ENCODE measurements around the gene PDGFA.

PDGFA gene

DNA sequence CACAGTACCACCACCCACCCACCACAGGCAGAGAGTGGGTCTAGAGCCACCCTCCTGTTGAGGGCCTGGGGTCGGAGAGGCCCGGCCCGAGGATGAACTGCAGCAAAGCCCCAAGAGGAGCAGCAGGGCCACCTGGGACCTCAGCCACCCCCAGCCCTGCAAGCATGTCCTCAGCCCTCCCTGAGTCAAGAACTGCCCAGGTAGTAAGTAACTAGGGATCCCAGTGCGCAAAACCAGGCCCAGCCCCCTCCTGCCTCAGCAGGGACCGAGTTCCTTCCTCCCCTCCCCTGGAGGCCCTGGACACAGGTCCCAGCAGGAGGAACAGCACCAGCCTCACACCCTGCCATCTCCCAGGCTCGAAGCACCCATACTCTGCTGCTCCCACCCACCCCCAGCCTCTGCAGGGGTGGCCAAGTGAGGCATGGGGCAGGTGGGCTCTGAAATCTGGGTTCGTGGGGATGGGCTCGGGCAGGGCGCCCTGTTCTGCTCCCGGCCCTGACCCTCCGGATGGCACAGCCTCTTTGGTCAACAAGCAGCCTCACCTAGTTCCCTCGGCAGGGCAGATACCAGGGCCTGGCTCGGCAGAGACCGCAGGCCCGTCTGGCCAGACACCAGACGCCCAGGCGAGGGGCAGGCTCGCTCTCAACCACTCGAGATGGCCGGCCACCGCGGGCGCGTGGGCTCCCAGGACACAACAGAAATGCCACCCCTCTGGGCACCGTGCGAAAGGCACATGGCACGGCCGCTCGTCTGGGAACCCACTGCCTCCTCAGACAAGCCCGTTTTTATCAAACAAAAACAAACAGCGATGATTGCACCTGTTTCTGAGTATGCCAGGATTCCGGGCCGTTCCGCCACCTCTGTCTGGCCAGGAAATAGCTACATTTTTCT, 15.2 kb downstream of the PDGFA start:
- no peak for DNase-seq (ENCODE audit: low read depth)

DNA sequence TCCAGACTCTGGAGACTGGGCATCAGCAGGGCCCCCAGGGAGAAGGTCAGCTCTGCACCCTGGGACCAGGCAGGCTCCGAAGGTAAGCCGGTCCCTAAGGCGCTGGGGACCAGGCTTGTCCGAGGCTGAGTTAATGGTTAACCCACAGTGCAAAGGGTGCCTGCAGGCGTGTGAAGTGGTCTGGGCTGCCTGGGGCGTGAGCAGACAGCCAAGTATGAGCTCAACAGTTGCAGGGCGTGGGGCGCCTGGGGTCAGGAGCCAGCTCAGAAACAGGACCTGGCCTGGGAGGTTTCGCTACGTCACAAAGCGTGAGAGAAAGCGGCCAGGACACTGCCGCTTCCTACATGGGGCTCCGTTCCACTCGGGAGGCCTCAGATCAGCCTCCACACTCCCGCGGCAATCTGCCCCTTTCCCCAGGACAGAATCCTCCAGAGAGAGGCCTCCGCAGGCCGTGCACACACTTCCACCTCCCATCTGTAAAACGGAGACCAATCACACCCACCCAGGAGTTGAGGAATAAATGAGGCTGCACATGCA, 16.0 kb downstream of the PDGFA start:
- no peak for DNase-seq (ENCODE audit: low read depth)

DNA sequence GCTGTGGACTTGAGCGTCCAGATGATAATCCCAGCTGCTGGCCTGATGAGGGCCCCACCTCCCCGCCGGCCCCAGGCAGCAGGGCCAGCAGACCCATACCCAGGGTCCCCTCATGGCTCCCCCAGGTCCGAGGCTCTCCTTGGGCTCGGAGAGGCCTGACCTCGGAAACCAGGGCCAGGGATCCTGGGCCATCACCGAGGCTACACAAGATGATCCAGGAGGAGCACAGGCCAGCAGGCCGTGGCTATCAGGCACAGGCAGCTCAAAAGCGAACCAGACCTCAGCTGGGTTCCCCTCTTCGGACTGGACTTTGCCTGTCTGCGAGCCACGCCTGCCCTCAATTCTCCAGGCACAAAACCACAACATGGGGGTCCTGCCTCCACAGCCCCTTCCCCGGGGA, 17.4 kb downstream of the PDGFA start:
- no peak for DNase-seq (ENCODE audit: low read depth)

DNA sequence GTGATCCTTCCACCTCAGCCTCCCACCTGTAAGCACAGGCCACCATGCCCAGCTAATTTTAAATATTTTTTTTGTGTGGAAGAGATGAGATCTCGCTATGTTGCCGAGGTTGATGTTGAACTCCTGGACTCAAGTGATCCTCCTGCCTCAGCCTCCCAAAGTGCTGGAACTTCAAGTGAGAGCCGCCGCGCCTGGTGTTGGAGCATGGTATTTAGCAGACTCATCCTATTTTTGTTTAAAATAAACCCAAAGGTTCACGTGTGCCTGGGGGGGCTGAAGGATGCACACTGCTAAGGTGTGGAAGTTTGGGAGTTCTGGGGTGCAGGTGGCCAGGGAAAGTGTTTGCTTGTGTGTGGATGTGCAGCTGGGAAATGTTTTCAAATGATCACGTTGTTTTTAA, 18.1 kb downstream of the PDGFA start:
- no peak for DNase-seq (ENCODE audit: low read depth)

DNA sequence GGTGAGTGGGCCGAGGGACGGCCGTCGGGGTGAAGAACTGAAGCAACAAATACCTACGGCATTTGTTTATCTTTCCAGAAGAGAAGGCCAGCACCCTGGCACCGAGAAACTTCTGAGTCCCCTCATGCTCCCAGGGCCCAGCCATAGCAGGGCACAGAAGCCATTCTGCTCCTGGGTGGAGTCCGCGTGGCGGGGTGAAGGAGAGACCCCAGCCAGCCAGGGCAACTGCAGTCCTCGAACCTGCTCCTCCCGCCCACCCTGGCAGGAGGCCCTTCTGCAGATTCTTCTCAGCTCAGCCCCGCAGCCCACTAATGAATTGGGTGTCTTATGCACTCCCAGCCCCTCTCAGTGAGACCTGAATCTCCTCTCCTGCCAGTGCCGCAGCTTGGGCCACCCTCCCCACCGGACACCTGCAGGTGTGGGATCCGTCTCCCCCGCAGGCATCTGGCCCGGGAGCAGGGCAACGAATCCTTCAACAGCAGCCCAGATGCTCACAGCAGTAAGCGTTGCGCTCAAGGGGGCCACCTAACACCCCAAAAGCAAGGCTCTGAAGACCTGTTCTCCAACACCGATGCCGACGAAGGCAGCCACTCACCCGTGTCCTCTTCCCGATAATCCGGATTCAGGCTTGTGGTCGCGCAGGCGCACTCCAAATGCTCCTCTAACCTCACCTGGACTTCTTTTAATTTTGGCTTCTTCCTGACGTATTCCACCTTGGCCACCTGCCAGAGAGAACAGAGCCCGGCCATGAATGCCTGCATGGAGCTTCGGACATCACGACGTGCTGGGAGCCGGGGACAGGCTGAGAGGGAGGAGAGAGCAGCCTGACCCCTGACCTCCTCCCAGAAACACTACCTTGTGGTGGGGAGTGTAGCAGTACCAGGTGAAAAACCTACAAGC, 18.9 kb downstream of the PDGFA start:
- DNase-seq (ENCODE audit: low read depth): no peak

DNA sequence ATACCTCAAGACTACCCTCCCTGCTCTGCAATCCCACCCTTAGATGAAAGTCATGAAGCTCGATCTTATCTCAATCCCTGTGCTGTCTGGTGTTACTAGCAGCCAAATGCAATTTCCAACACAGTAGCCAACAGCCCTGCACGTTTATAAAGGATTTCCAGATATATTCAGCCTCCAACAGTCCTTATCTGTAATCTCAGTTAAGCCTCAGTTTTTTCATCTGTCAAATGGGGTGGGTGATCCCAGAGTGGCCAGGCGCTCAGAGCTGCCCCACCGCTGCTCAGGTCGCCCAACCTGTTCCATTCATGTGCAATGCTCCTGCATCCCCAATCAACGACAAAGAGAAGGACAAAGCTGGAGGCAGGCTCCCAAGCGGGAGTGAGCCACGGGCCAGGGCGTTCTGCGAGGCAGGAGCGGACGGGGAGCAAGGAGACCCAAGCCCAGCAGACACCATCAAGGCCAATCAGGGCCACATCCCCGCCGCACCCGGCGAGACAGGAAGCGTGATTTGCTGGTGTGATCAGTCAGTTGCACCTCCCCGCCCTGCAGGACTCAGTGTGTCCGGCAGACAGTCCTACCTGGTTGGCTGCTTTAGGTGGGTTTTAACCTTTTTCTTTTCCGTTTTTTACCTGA, 19.7 kb downstream of the PDGFA start:
- no peak for DNase-seq (ENCODE audit: low read depth)

DNA sequence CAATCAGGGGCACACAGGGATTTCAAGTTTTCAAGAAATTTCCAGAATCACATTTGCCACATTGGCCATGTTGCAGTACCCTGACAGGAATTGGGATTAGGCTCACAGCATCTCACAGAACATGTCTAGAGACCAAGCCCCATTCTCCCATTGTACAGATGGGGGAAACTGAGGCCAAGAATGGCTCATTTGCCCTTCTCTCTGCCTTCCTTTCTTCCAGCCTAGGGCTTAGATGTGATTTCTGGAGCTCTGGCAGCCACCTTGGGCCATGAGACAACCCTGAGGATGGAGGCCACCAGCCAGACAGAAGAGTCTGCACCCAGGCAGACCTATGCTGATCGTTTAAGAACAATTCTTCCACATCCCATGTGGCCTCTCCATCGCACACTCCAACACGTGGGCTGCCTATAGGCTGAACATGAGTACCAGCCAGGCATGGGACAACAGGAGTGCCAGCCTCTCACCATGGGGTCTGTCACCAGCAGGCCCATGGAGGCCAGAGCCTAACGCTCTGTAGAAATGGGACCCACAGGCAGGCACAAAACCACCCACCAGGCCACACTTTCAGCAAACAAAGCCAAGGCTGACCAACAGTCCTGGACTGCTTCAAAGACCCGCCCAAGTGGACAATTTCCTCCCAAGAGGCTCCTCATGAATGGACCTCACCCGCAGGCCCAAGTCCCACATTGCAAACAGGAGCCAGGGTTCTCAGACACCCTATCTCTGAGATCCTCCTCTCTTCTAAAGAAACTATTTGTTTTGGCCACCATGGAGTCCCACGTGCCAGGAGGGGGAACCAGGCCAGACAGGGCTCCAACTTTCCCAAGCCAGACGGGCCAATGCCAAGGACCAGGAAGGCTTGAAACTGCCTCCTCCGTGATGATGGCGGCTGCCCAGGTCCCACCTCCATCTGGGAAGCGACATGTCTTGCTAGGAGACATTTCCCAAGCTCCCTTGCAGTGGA, 20.7 kb downstream of the PDGFA start:
- no peak for DNase-seq (ENCODE audit: low read depth)

DNA sequence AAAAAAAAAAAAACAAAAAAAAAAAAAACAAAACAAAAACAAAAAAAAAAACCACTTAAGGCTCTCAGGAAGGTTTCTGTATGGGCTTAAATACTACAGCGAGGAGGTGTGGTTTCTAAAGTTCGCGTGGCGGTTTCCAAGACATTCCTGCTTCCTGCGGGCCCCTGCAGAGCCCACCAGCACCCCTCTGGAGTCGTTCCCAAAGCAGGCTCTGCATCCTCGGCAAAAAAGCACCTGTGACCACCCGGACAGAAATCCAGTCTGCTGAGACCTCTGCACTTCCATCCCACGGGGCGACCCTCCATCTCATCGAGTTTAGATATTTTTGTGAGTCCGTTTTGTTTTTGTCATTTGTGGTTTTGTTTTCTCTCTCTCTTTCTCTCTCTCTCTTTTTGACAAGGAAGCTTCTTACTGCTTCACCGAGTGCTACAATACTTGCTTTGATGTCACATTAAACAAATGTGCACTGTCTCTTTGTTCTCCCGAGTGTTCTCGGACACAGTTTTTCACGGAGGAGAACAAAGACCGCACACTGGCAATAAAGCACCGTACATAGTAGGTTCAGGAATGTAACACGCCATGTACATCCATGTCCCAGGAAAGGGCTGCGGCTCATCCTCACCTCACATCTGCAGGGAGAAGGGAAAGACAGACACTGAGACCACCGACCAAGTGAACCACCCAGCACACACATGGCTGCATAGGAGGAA, 21.5 kb downstream of the PDGFA start:
- no peak for DNase-seq (ENCODE audit: low read depth)

DNA sequence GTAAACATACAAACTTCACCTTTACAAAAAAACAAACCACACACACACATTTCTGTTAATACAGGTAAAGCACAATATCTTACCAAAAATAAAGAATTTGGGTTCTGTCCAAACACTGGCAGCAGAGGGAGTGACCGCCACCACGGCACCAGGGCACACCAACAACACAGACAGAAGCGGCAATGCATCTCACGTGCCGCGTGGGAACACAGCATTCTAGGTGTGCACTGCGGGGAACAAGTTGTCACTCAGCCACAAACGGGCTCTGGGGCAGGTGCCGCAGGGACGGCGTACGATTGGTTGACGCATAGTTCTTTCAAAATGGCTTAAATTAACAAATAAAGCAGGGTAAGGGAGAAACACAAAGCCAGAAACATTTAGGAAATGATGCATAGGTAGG, 22.3 kb downstream of the PDGFA start:
- no peak for DNase-seq (ENCODE audit: low read depth)

DNA sequence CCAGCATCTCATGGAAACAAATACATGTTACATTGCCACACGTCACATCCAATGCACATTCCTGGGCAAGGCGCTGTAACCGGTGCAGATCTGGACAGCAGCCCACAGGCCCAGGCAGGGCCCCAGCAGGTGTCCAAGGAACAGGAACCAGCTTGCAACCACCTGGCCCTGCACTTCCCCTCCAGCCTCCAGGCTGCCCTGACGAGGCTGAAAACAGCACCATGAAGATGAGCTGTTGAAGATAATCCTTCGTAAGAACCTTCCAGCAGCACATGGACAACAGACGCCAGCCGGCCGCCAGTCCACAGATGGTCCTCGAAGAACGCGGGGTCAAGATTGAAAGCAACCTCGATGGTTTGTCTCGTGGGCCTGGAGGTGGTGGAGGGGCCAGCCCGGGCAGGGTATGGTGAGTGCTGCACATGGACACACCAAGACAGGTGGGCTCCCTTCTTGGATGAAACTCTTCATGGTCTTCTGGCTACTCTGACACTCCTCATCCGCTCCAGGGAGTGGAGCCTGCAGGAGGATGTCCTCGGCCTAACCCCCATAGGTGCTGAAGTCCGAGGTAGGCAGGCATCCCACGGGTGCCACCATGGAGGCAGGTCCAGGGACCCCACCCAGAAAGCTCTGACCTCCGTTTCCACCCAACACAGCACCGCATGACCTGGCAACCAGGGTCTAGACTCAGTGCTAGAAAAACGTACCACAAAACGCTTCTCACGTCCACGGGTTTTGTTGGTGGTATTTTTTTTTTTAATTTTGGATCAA, 22.9 kb downstream of the PDGFA start:
- DNase-seq (ENCODE audit: low read depth): no peak

DNA sequence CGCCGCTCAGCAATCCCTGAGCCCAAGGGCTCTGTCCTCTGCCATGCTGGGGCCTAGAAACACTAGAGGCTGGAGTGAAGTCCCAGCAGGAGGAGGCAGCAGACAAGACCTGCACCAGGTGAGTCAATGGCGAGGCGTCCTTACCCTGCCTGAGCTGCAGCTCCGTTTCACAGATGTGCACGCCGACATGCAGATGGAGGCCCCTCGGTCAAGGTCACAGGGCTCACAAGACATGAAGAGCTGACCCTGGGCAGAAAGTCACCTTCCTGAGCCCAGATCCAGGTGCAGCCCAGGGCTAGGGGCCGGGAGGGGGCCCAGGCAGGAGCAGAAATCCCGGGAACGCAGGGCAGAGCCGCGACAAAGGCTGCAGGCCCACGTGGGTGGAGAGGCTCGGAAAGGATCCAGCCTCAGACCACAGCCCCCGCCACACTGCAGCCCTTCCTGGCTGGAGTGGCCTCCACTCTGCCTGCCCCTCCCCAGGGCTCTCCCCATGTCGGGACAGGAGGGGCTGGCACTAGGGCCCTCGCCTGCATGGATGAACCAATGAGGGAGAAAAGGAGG, 23.8 kb downstream of the PDGFA start:
- no peak for DNase-seq (ENCODE audit: low read depth)

DNA sequence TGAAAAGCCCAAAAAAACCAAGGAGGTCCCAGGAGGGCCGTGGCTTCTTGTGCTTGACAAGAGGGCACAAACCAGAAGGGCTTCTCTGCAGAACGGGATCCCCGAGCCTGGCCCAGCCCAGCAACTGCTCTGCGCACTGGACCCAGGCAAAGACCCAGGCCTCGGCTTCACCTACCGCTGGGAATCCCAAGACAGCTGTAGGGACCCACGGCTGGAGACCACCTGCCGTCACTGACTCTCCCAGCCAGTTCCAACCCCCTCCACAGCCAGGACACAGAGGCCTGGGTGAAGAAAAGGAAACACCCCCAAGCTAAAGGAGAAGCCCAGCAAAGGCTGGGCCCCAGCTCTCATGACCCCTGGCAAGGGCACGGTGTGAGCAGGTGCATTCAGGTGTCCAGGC, 24.3 kb downstream of the PDGFA start:
- DNase-seq (ENCODE audit: low read depth): no peak

DNA sequence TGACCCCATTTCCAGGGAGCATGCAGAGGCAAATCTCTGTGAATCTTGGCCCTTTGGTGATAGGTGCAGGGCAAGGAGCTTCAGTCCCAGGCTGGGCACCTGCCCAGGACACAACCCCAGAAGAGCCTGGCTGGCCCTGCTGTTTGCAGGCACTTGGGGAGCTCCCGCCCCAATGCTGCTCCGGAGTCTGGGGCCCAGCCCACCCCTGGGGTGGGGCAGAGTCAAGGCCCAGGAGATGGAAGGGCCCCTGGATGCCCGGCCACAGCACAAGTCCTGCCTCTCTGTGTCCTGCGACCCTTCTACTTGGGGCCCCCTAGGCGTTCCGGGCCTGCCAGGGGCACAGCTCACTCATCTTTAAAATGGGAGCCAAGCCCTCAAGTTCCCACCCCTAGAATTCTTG, 24.7 kb downstream of the PDGFA start:
- no peak for DNase-seq (ENCODE audit: low read depth)

DNA sequence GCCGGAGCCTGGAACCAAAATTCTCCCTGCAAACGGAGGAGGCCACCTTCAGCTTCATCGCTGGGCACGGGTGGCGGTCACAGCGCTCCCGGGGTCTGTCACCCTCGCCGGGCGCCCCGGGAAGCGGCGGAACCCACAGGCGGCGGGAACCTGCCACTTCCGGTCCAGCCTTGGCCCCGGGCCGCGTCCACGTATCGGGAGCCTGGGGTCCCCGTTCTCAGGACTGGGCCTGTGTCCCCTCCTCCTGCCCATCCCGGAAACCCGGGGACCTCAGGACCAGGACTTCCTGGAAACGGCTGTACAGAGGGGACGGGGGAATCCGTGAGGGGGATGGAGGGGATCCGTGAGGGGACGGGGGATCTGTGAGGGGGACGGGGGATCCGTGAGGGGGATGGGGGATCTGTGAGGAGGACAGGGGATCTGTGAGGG, 25.4 kb downstream of the PDGFA start:
- DNase-seq (ENCODE audit: low read depth): no peak

DNA sequence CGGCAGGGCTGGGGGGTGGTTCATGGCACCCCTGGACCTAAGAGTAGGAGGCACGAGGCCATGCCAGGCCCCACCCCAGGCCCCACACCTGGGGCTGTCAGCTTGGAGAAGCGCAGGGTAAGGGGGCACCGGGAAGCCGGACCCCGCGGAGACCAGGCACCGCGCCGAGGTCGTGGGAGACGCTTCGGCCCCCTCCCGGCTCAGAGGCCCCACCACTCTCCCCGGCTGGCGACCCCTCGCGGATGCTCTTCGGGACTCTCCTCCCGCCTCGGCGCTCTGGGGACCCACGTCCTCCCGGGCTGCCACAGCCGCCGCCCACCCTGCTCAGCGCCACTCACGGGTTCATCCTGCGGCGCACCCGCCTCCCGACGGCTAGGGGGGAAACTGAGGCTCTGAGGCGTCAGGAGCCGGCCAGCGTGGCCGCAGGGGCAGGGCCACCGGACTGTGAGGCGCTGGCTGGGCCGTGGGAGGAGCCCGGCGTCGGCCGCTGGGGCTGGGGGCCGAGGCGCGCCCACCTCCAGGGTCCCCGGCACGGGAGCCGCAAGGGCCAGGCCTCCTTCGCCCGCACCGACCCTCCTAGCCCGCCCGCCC, 25.9 kb downstream of the PDGFA start:
- no peak for DNase-seq (ENCODE audit: low read depth)

DNA sequence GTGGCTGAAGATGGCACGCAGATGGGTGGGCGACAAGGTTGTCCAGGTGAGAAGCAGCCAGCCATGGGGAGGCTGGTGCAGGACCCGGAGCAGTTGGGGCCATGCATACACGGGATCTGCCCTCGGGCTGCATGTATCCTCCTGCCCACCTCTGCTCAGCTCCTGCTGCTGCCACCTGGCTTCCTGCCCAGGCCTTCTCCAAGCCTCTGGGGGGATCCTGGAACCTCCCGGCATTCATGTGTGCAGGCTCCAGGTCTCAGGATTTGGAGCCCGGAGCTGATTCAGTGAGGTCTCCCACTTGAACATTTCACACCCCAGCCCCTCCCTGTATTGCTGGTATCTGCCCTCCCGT, 27.0 kb downstream of the PDGFA start:
- no peak for DNase-seq (ENCODE audit: low read depth)

DNA sequence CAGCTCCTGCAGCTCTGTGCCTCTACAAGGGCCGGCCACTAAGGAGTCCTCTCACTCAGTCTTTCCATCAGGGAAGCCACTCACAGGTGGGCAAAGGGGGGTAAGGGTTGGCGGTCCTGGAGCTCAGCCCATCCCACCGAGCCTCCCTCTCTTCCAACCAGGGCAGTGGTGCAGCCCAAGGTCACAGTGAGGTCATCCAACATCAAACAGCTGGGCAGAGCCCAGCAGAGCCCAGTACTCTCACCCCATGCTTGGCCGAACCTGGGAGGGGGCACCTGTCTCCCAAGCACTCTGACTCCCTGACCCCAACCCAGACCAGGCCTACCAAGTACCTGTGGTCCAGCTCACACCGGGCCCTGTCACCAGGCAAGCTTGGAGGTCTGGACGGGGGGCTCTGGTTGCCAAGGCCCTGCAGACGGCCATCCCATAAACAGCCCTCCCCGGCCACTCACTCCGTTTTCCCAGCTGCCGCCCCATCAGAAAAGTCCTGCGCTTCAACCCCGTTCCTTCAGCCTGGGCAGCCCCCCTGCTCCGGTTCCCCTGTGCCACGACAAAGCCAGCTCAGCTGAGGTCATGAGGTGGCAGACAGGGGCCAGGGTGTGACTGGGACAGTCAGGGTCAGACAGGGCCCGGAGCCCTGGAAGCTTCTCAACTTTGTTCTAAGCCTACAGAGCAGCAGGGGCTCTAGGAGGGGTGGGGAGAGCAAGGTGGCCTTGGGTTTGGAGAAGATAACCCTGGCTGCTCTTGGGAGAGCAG, 27.5 kb downstream of the PDGFA start:
- no peak for DNase-seq (ENCODE audit: low read depth)

DNA sequence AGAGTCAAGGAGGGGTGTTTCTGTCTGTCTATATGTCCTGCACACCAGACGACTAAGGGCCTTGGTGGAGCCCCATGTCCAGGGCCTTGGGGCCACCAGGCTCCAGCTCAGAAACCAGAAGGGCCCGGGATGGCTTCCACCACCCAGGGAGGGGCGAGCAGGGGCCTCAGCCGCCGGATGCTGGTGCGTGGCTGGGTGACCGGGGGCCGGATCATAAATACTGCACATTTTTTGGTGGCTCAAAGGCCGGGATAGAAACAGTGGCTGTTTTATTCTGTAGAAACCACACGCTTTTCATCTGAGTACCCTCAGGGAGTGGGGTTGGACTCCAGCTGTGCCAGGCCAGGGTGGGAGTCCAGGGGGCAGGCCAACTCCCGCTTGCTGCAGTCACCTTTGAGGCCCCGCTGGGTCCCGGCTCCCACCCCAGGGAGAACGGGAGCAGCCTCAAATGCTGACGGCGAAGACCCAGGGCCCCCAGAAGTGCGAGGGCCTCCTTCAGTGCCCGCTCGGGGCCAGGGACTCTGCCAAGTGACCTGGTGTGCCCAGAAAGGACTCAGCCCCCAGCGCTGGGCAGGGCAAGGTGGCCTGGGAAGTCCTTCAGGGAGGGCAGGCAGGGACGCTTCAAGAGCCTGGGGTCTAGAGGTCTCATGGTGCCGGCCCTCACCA, 28.2 kb downstream of the PDGFA start:
- DNase-seq (ENCODE audit: low read depth): no peak
